HG02571 (cell line): ENCODE measurements around the gene BRWD1.

Experiments
- ATAC-seq: cut with Tn5 transposase; IDR thresholded peaks from one replicate; pipeline ENCODE4 v1.9.1; 2021; ENCODE audit warnings: mild to moderate bottlenecking, moderate library complexity; ENCODE audit not compliant: unreplicated experiment

BRWD1 gene

DNA sequence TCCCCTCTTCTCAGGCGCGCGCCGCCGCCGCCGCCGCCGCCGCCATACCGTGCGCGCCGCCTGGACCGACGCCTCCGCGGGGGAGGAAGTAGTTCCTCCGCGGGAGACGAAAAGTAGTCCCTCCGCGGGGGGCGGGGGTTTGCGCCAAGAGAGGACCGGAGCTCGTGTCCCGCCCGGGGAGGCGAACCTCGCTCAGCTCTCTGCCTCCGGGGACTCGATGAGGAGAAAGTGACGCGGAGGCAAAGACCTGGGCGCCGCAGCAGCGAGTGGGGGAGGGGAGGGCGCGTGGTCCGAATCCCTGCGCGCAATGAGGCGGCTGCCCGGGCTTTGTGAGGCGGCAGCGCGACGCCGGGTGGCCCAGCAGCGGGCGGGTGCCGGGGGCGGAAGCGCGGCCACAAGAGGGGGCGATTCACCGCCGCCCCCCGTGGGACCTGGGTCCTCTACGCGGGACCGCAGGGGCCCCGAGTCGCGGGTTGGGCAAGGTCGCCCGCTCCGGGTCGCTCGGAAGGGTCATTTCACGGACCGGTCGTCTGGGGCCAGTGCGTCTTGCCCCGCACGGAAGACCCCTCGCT lies at the start of gene BRWD1:
TSS of gene BRWD1 (minus strand) at position 62 of the 572 bp plus-strand sequence. CDS start 141 bp downstream, outside the sequence.
- ATAC-seq: peak; percentile 50

DNA sequence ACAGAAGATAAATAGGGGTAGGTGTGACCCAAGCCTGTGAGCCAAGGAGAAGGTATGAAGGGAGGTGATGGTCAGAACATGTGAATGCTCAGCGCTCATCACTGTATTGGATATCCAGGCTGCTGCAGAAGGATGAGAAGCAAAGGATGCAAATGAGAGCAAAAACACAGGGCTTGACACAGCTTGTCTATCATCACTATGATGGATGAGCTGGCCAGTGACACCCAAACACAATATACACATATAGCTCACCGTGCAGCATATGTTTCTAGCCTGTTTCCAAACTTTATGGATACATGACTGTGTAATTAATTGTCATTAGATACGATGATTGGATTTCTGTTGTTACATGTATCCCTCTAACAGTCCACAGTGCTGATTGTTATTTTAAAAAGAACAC lies 49.3 kb upstream of the BRWD1 start:
- ATAC-seq: no peak

GRCh38 chr21:39359382-39359781 lies 46.0 kb upstream of the BRWD1 start:
- ATAC-seq: no peak

- ATAC-seq: no peak
Measured at GRCh38 chr21:39353295-39353694, 39.9 kb upstream of the BRWD1 start.

- ATAC-seq: no peak
Measured at GRCh38 chr21:39350094-39351005, 36.9 kb upstream of the BRWD1 start.

- peak; percentile 80 for ATAC-seq
Measured at GRCh38 chr21:39349211-39350093, 36.0 kb upstream of the BRWD1 start.

DNA sequence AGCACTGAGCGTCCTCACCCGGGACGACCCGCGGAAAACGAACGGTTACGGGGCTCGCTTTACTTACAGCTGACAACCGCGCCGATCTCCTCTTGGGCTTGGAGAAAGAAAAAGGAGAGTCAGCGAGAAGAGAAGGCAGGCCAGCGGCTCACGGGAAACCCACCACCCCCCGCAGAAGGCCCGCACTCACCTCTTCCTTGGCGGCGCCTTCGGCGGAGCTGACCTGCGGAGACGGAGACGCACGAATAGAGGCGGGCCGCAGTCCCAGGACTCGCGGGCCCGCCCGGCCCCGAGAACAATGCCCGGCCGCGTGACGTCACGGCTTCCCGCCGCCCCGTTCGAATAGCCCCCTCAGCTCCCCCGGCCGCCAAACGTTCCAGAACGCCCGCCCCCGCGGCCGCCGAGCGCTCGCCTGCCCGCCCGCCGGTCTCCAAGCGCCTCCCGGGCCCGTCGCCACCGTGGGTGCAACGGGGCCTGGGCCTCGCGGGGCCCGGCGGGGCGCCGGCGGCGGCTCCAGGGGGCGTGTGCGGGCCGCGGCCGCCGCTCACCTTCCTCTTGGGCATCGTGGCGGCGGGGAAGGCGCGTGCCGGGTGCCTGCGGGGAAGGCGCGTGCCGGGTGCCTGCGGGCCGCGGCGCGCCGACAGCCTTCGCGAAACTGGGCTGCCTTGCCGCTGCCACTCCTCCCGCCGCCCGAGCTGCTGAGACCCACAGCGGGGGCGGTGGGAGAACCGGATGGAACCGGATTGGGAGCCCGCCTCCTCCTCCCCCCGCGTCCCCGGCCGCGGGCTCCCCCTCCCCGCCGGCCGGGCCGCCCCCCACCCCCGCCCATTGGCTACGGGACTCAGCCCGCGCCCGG lies 35.2 kb upstream of the BRWD1 start, which contains the start of gene HMGN1:
TSS of gene HMGN1 (minus strand) at position 734 of the 856 bp plus-strand sequence. CDS start at position 563, 171 bp downstream.
- ATAC-seq: peak; percentile 53

GRCh38 chr21:39348040-39348354 lies 34.6 kb upstream of the BRWD1 start:
- ATAC-seq: no peak

- ATAC-seq: no peak
Measured at GRCh38 chr21:39347537-39347936, 34.1 kb upstream of the BRWD1 start.

DNA sequence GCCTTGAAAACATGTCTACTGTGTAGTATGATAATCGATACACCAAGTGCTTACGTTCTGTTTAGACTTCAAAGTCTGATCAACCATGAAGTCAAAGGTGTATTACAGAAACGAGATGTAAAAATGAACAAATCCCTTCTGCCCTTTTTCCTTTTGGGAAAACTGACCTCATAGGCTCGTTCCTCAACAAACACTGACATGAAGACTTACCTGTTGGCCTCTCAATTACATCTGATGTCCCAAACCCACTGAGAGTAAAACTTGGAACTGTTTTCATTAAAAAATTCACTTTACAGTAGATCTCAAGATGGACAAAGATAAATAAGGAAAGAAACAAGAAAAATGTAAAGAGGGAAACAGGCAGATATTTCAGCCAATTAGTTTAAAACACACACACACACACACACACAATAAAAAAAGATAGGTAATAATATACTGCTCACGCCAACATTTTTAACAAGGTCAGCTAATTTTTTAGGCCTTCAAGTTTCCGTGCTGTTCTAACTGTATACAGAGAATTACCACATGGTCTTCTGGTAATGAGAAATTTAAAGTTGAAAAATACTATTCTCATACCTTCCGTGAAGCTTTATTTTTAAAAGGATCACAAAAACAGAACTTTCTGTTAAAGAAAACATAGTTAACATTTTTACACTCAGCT lies 33.4 kb upstream of the BRWD1 start:
- no peak for ATAC-seq

DNA sequence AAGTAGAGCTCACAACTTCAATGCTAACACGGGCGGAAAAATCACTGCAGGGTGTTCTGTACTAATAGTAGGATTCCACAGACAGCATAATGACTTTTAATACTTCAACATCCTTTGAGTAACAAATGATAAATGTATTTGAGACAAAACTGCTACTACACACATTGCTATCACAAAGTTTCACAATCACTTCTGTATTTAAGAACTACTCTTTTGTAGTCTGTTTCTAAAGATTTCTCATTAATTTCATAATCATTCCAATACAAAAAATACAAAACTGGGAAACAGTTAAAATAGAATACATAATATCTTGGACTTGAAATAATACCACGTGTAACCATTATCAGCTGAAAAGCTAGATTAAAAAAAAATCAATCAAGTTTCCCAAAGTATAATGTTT lies 32.8 kb upstream of the BRWD1 start:
- ATAC-seq: no peak

- no peak for ATAC-seq
Measured at GRCh38 chr21:39345440-39345839, 32.0 kb upstream of the BRWD1 start.

DNA sequence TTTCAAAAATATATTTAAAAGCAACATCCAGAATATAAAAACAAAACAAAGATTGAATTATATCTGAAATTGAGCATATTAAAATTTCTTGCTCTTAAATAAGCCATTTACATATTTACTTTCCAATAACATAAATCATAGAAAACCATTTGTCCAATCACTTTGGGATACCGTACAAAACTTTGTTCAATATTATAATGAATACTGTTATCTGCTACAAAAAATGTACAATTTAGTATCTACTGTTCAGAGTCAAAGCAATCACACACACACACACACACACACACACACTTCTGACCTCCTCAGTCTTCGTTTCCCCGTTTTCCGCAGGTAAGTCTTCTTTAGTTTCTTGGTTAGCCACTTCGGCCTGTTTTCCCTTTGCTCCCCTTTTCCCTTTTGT lies 31.4 kb upstream of the BRWD1 start:
- ATAC-seq: no peak

DNA sequence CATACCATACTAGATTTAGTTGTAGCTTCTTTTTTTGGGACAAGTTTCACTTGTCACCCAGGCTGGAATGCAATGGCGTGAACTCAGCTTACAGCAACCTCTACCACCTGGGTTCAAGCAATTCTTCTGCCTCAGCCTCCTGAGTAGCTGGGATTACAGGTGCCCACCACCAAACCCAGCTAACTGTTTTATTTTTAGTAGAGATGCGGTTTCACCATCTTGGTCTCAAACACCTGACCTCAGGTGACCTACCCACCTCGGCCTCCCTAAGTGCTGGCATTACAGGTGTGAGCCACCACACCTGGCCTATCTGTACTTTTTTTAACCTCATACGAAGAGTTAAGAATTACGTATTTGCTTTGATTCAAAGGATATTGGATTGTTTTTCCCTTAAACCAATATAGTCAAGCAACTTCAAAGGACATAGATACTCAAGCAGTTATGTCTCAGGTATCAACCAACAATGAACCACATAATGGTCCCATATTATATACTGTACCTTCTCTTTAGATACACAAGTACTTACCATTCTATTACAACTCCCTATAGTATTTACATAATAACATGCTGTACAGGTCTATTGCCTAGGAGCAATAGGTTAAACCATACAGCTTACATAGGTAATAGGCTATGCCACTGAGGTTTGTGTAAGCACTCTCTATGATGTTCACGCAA lies 28.0 kb upstream of the BRWD1 start:
- no peak for ATAC-seq

- ATAC-seq: no peak
Measured at GRCh38 chr21:39340687-39341086, 27.3 kb upstream of the BRWD1 start.

GRCh38 chr21:39339231-39339630 lies 25.8 kb upstream of the BRWD1 start:
- ATAC-seq: no peak

DNA sequence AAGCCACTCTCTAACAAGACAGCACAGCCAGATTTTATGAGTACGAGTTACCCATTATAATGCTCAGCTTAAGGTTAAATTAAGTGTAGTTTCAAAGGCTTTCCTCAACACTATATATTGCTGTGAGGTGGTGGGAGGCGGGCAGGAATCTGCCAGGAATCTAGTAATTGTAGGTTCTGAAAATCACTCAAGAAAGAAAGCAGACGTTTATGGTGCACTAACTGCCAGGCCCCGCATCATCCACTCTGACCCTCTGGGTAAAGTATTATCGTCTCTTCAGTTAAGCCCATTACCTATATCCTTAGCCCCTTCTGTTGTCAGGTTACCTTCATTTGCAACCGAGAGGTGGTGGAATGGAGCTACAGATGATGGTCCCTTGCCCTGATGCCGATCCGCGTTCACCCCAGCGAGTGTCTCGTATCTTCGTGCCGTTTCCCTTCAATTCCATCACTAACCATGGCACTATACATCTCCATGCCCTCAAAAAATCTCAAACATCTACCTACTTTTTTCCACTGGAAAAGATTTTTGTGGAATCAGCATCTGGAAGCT lies 23.1 kb upstream of the BRWD1 start:
- no peak for ATAC-seq

- no peak for ATAC-seq
Measured at GRCh38 chr21:39334611-39335010, 21.2 kb upstream of the BRWD1 start.

GRCh38 chr21:39332175-39332574 lies 18.7 kb upstream of the BRWD1 start:
- no peak for ATAC-seq
